ENCODE results near the gene TMEM54.

TMEM54 gene

DNA sequence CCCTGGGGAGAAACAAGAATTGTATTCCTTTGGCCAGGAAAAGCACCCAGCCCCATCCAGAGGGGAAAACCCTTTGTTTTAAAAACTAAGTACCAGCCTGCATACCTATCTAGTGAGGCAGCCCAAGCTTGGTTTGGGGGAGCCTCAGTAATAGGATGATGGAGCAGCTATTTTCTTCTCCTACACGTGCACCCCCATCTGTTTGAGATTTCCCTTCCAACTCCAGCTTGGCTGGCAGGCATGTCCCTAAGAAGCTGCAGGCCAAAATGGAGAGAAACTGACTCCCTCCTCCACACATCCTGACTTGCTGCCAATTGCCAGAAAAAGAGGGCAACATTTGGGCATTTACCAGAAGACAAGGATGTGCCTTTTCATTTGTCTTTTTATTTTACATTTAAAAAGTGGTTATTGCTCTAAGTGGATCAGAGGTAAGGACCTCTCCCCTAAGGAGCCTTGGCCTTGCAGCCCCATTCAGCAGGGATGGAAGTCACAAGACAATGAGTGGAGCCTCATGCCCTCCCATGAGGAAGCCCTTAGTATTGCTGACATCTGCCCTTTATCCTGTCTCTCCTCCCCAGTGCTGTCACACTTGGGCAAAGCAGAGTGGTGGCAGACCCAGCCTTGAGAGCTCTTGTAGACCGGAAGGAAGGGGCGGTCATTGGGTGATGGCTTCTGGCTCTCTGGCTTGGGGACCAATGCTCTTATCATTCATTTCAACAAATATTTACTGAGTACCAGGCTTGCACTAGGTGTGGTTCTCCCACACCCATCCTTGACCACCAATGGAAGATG lies 39.1 kb downstream of the TMEM54 start:
- DNase-seq: peak; percentile 60

DNA sequence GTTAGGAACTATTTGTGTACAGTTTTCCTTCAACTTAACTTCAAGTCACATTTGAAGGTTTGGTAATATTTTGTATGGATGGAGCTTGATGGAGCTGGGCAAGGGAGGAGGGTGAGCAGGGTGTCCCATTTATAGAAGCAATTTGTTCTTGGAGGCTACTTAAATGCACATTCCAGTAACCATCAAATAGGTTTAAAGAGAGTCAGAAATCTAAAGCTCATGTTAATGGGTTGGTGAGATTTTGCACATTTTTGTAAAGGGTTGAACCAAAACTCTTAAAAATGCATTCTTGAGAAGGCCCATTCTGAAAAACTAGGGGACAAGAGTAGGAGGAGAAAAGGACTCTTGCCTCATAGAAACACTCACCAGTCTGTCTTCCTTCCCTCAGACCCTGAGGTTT lies 40.6 kb downstream of the TMEM54 start:
- DNase-seq: no peak

DNA sequence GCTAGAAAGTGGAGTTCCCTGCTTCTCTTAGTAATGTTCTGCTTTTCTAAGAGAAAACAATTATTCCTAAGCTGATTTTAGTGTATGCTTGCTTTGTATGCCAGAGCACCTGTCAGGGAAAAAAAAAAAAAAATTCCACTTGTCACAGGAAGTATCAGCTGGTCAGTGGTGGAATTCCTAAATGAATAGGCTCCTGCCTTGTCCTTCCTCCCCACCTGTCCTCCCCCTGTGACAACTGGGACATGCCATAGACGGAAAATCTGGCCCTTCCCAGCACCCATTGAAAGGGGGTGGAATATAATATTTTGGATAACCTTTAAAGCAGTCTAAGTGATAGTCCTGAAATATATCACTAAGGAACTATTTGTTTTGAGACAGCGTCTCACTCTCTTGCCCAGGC lies 41.3 kb downstream of the TMEM54 start:
- no peak for DNase-seq

DNA sequence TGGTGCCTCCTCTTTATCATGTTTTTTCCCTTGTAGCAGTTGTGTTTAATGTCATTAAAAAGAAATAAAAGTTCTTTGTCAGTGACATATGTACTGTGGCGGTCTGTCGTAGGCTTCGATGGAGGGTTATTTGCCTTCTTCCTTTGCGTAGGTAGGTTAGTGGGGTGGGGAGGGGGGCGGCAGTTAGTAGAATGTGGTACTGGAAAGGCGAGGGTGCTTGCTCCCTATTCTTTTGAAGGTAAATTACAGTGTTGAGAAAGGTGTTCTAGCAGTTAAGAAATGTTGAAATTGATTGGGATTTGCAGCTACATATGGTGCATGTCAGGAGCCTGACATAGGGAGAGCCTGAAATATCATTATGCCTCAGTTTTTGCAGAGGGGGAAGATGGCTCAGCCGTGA lies 42.4 kb downstream of the TMEM54 start:
- no peak for DNase-seq

DNA sequence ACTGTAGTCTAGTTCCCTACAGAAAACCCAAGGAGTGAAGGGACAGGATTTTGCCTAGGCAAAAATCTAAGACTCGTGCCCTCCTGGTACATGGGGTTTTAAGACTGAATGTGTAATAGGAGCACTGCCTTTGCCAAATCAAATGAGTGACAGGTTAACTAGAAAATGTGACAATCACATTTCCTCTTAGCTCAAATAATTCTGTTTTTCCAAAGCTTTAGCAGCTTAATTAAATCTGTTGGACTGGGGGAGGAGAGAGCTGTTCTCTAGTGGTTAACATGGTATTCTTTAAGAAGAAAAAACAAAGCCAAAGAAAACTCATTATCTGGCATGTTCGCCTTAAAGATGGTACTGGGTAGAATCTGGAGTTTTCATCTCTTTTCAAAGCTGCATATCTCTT lies 43.1 kb downstream of the TMEM54 start:
- DNase-seq: no peak

DNA sequence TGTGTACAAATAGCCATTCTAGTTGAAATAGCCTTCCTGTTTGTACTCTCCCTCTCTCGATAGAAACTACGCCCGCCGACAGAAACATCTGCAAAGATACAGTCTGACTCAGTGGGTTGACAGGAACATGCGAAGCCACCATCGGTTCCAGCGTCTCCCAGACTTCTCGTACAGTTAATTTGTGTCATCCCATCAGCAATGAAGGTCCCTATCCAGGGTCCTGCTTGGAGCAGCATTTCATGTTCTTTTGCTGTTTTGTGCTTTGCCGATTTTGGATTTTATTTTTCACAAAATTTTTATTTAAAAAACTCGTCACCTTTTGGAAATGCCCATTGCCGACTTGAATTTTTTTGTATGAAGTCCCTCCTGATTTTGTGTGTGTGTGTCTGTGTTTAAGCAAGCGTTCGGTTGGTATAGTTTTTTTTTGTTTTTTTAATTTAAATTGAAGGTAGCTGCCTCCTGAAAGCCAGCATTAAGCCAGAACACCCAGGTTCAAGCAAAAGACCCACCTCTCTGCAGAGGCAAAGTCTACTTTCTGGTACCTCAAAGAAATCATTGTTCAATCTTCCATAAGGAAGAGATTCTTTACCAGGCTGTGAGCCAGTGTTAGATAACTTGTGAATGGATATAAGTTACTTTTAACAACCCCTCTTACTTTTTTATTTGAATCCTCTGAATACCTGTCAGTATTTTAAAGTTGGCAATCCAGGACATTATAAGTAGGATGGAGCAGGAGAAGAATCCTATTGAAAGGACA lies 45.1 kb downstream of the TMEM54 start:
- DNase-seq: no peak

DNA sequence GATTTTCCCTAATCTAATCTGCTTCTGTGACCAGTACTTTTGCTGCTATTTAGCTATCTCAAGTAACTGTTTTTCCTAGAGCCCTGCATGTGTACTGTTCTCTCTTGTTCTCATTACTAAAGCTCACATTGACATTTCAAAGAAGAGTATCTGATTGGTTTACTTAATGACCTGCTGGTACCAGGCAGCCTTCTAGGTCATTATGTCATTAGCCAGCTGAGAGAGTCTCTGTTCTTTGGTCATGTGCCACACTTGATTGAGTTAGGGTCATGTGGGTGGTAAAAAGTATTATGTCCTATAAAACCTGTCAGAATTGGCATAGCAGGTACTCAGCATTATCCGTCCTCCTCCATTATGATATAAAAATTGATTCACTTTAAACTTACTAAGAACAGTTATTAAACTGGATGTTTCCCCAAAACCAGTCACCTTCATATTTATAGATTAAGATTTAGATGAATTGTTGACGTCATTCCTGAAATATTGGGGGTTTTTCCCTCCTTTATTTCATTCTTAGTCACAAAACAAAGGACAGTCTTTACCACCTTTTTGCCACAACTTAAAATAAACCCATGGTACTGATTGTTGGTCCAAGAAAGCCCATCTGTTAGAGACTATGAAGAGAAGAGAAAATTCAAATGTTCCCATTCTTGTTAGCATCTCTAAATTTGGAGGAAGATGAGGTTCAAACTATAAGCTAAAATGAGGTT lies 52.7 kb downstream of the TMEM54 start:
- no peak for DNase-seq
